H1 (cell line): ENCODE measurements around the gene ZNF18.

Experiments
- EGR1 ChIP-seq: IDR thresholded peaks from 2 replicates; pipeline ENCODE4 v1.6.1; 2011; ENCODE audit warnings: low read depth, low read length, borderline replicate concordance
- SIN3A ChIP-seq, 2 experiments: IDR thresholded peaks in 1 of 2; conservative IDR thresholded peaks in 1 of 2; 2 replicates each; pipeline ENCODE4 v1.6.1; 2011 to 2012; ENCODE audit warnings: low read length in 2 of 2, improper control_type of control experiment in 1 of 2, low read depth in 1 of 2, mild to moderate bottlenecking in 1 of 2
- TF ChIP-seq, protein P1 (sequence below), 3 experiments: IDR thresholded peaks; 1 replicate in 2 of 3; 2 replicates in 1 of 3; pipeline versions ENCODE4 v1.5.1 to v1.6.1; 2011; ENCODE audit warnings: low read length in 3 of 3, mild to moderate bottlenecking in 3 of 3, inconsistent platforms in 2 of 3, low read depth in 1 of 3, moderate library complexity in 1 of 3; ENCODE audit not compliant: insufficient read depth in 1 of 3; ENCODE audit errors: control extremely low read depth in 1 of 3
- TF ChIP-seq, protein P2 (sequence below): IDR thresholded peaks from 2 replicates; pipeline ENCODE4 v1.6.1; 2012; ENCODE audit warnings: inconsistent platforms

DNA sequence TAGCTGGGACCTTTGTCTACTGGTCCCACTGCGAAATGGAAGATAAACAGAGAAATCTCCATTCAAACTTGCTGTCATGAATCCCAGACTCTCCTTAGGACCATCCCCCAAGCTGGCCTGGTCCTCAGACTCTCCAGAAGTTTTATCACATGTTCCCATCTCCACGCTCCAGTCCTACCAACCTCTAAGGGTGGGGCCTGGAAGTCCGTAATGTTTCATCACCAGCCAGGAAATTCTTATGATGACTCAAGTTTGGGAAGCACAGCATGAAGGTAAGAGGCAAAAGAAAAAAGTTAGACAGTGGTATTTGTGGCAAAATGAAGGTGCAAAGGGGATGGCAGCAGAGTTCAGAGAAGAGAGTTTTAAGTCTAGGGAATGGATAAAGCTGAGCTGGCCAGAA, 52.7 kb downstream of the ZNF18 start:
- TF ChIP-seq EGR1 (no peak), SIN3A (conservative IDR thresholded peaks at IDR 0.05 in 1 of 2, IDR thresholded peaks at IDR 0.05 in 1 of 2; ENCODE audit: low read depth in 1 of 2, low read length in 2 of 2) (no peak)
- TF ChIP-seq, protein P1, sequence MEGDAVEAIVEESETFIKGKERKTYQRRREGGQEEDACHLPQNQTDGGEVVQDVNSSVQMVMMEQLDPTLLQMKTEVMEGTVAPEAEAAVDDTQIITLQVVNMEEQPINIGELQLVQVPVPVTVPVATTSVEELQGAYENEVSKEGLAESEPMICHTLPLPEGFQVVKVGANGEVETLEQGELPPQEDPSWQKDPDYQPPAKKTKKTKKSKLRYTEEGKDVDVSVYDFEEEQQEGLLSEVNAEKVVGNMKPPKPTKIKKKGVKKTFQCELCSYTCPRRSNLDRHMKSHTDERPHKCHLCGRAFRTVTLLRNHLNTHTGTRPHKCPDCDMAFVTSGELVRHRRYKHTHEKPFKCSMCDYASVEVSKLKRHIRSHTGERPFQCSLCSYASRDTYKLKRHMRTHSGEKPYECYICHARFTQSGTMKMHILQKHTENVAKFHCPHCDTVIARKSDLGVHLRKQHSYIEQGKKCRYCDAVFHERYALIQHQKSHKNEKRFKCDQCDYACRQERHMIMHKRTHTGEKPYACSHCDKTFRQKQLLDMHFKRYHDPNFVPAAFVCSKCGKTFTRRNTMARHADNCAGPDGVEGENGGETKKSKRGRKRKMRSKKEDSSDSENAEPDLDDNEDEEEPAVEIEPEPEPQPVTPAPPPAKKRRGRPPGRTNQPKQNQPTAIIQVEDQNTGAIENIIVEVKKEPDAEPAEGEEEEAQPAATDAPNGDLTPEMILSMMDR (IDR thresholded peaks at IDR 0.05; ENCODE audit: control extremely low read depth in 1 of 3, insufficient read depth in 1 of 3, low read depth in 1 of 3, low read length in 3 of 3): no peak
- TF ChIP-seq, protein P2, sequence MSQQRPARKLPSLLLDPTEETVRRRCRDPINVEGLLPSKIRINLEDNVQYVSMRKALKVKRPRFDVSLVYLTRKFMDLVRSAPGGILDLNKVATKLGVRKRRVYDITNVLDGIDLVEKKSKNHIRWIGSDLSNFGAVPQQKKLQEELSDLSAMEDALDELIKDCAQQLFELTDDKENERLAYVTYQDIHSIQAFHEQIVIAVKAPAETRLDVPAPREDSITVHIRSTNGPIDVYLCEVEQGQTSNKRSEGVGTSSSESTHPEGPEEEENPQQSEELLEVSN: no peak
